Suprapubic skin (tissue), 4 donors: ENCODE data around the gene TRIO. TPM values are rescaled to one million over a fixed set of nuclear protein-coding genes. Genes with fewer than 3 reads are reported as not detected.

Source experiments
- DNase-seq, 2 donors: peaks; one replicate each; pipeline ENCODE4 v3.0.0-alpha.2; 2019; ENCODE audit warnings: low spot score in 2 of 2
- H3K27ac ChIP-seq: fragments of 200-600 bp; sonication (generic); one replicate; pipeline ENCODE4 v1.5.1; 2019
- H3K27me3 ChIP-seq: fragments of 200-600 bp; sonication (generic); one replicate; pipeline ENCODE4 v1.5.1; 2019
- H3K36me3 ChIP-seq: fragments of 200-600 bp; sonication (generic); one replicate; pipeline ENCODE4 v1.5.1; 2019
- H3K4me1 ChIP-seq: fragments of 200-600 bp; sonication (generic); one replicate; pipeline ENCODE4 v1.5.1; 2019
- H3K4me3 ChIP-seq: fragments of 200-600 bp; sonication (generic); one replicate; pipeline ENCODE4 v1.5.1; 2019; ENCODE audit warnings: mild to moderate bottlenecking
- H3K9me3 ChIP-seq: fragments of 200-600 bp; sonication (generic); one replicate; pipeline ENCODE4 v1.5.1; 2019
- EP300 ChIP-seq: sonication (generic); formaldehyde crosslinking; IDR thresholded peaks from one replicate; pipeline ENCODE4 v1.6.1; 2017; ENCODE audit warnings: antibody characterized with exemption
- POLR2A ChIP-seq, 2 donors: fragments of 450-650 bp; IDR thresholded peaks; one replicate each; pipeline ENCODE4 v1.6.1; 2017; ENCODE audit warnings: antibody characterized with exemption in 2 of 2, mild to moderate bottlenecking in 2 of 2, moderate library complexity in 2 of 2
- POLR2AphosphoS5 ChIP-seq, 3 donors: sonication (generic); formaldehyde crosslinking; IDR thresholded peaks; one replicate each; pipeline ENCODE4 v1.6.1; 2017; ENCODE audit warnings: antibody characterized with exemption in 3 of 3
- WGBS: methylation state at CpG from one replicate; pipeline ENCODE4 v1.1.5; 2018; 5-methylcytosine and 5-hydroxymethylcytosine counted together
- total RNA-seq, 4 donors: library from RNA; depleted of rRNA; stranded (reverse); fragments of >200 nt; gene quantifications; one replicate each; pipeline ENCODE4 v1.1.0, GENCODE V29; 2016
- TF ChIP-seq, protein P1 (sequence below), 2 donors: fragments of 200-600 bp in 1 of 2; fragments of 450-650 bp in 1 of 2; sonication (generic) in 1 of 2; IDR thresholded peaks; one replicate each; pipeline ENCODE4 v1.5.1; 2016 to 2019; ENCODE audit warnings: antibody characterized with exemption in 2 of 2, mild to moderate bottlenecking in 1 of 2, moderate library complexity in 1 of 2

The TRIO gene
- total RNA-seq, 4 donors from 2014 or later = 62.7 to 159 (median 70.4) TPM

DNA sequence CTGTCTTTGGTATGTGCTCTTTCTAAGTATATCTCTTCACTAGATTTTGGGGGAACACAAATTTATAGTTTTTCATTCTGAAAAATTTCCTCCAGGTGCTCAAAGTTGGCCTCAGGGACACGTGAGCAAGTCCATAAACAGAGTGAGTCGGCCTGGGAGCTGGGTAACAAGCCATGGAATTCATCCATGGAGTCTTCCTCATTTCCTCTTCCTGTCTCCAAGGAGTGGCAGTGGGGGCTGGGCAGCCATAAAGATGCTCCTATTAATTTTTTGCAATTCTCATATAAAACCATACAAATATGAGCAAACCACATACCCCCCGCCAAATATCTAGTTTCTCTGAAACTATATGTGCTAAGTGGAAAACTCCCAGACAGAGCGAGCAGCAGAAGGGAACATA, 301.9 kb downstream of the TRIO start:
- Histone ChIP-seq H3K4me1 (peaks cover 34% of the 10 kb centered on the region), H3K36me3 (peaks cover 4% of the 10 kb centered on the region), H3K9me3 (no peaks in the 10 kb centered on the region), H3K27ac (no peak overlapping the region), H3K4me3 (no peak overlapping the region), H3K27me3 (no peaks in the 10 kb centered on the region)
- 63% methylated on average over 4 of the region's 4 CpGs for WGBS
- DNase-seq = no peak
- TF ChIP-seq POLR2A (IDR thresholded peaks at IDR 0.05) (no peak), POLR2AphosphoS5 (IDR thresholded peaks at IDR 0.05) (no peak), EP300 (no peak)
- TF ChIP-seq, protein P1, sequence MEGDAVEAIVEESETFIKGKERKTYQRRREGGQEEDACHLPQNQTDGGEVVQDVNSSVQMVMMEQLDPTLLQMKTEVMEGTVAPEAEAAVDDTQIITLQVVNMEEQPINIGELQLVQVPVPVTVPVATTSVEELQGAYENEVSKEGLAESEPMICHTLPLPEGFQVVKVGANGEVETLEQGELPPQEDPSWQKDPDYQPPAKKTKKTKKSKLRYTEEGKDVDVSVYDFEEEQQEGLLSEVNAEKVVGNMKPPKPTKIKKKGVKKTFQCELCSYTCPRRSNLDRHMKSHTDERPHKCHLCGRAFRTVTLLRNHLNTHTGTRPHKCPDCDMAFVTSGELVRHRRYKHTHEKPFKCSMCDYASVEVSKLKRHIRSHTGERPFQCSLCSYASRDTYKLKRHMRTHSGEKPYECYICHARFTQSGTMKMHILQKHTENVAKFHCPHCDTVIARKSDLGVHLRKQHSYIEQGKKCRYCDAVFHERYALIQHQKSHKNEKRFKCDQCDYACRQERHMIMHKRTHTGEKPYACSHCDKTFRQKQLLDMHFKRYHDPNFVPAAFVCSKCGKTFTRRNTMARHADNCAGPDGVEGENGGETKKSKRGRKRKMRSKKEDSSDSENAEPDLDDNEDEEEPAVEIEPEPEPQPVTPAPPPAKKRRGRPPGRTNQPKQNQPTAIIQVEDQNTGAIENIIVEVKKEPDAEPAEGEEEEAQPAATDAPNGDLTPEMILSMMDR (IDR thresholded peaks at IDR 0.05) = no peak

GRCh38 chr5:14445576-14446290, 302.6 kb downstream of the TRIO start:
- peak overlapping the region; percentile 39 for H3K27ac ChIP-seq
- H3K9me3 ChIP-seq = no peaks in the 10 kb centered on the region
- no peaks in the 10 kb centered on the region for H3K27me3 ChIP-seq
- 60% methylated on average over 15 of the region's 15 CpGs for WGBS
- H3K36me3 ChIP-seq = peaks cover 7% of the 10 kb centered on the region
- TF ChIP-seq, protein P1 (IDR thresholded peaks at IDR 0.05) = no peak
- peak in 1 of 2 donors; percentile 8 for TF ChIP-seq POLR2A (IDR thresholded peaks at IDR 0.05)
- H3K4me3 ChIP-seq = peak overlapping the region; percentile 4
- peaks cover 34% of the 10 kb centered on the region for H3K4me1 ChIP-seq
- DNase-seq = no peak

DNA sequence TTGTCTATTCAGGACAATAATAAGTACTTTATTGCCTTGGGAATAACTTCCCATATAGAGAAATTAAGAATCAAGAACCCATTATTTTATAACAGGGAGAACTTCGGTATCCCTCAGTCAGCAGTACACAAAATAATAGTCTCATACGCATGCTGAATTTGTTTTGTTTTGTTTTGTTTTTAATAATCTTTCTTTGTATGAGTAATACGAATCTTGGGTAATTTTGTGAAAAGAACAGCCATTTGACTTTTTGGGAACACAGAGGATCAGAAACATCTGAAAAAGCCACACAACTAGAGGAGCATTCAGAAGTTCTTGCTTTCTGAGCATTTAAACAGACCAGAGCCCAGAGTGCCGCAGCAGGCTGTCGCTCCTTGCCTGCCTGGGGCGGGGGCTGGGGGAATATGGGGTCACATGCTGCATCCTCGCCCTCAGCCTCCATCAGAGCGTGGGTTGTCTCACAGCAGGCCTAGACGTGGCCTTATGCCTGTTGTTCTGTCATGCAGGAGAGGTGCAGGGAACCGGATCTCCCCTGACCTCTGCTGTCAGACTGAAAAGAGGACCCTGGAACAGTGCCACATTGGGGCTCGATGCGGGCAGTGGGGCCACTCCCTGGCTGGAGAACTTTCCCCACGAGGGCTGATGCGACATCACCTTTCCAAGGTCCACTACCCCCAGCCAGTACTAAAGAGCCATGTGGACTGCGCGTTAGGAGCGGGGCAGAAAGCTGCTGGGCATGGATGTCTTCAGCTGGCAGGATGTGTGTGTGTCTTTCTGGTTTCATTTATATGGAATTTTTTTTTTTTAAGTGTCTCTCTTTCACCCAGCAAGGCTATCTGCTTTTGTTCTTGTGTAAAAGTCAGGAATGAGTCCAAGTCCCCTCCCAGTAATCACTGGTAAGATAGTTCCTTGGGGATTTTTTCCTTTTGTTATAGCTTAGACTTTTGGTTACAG, 305.1 kb downstream of the TRIO start:
- Histone ChIP-seq H3K27ac (peak overlapping the region; percentile 87), H3K27me3 (no peaks in the 10 kb centered on the region), H3K4me1 (peaks cover 46% of the 10 kb centered on the region), H3K36me3 (peaks cover 3% of the 10 kb centered on the region), H3K4me3 (no peak overlapping the region), H3K9me3 (no peaks in the 10 kb centered on the region)
- no peak for TF ChIP-seq EP300
- no peak for TF ChIP-seq POLR2A (IDR thresholded peaks at IDR 0.05)
- TF ChIP-seq POLR2AphosphoS5 (IDR thresholded peaks at IDR 0.05) = no peak
- TF ChIP-seq, protein P1 (IDR thresholded peaks at IDR 0.05) = no peak
- WGBS = 75% methylated on average over 17 of the region's 17 CpGs
- DNase-seq = no peak

GRCh38 chr5:14449052-14449661, 306.0 kb downstream of the TRIO start:
- peak overlapping the region; percentile 87 for H3K27ac ChIP-seq
- H3K36me3 ChIP-seq = peaks cover 3% of the 10 kb centered on the region
- no peak for DNase-seq
- WGBS = 64% methylated on average over 16 of the region's 16 CpGs
- no peaks in the 10 kb centered on the region for H3K9me3 ChIP-seq
- H3K4me3 ChIP-seq = no peak overlapping the region
- H3K27me3 ChIP-seq = no peaks in the 10 kb centered on the region
- TF ChIP-seq EP300 = no peak
- TF ChIP-seq POLR2A (IDR thresholded peaks at IDR 0.05) = no peak
- no peak for TF ChIP-seq POLR2AphosphoS5 (IDR thresholded peaks at IDR 0.05)
- TF ChIP-seq, protein P1 (IDR thresholded peaks at IDR 0.05) = no peak
- H3K4me1 ChIP-seq = peaks cover 53% of the 10 kb centered on the region
